GM19240 (cell line): ENCODE measurements around the gene GPI.
"Not testable (repeated sequence)": the region's sequence is repeated elsewhere in the genome, so short reads cannot be mapped to it uniquely, and the experiment has no call there.

Experiments used
- DNase-seq: peaks from one replicate; pipeline ENCODE4 v3.0.0; 2011; ENCODE audit warnings: low spot score; ENCODE audit not compliant: insufficient read length

Gene GPI

GRCh38 chr19:34364830-34365462 is at the start of gene GPI:
Gene GPI, plus strand, starts transcription at chr19:34365196. Its CDS starts 71 bp downstream, at chr19:34365267.
- peak; percentile 30 for DNase-seq

GRCh38 chr19:34316247-34316646 is 48.7 kb upstream of the GPI start:
- DNase-seq = no peak

GRCh38 chr19:34316741-34317301 is 48.2 kb upstream of the GPI start:
- no peak for DNase-seq

- no peak for DNase-seq
Observed at GRCh38 chr19:34317311-34317927, 47.6 kb upstream of the GPI start.

GRCh38 chr19:34319230-34319585 is 45.8 kb upstream of the GPI start:
- DNase-seq = no peak

- DNase-seq = no peak
Observed at GRCh38 chr19:34319785-34320184, 45.2 kb upstream of the GPI start.

GRCh38 chr19:34320277-34320676 is 44.7 kb upstream of the GPI start:
- DNase-seq = no peak

GRCh38 chr19:34321735-34322134 is 43.3 kb upstream of the GPI start:
- DNase-seq = no peak

GRCh38 chr19:34323433-34324204 is 41.4 kb upstream of the GPI start:
- no peak for DNase-seq

- no peak for DNase-seq
Observed at GRCh38 chr19:34324320-34324719, 40.7 kb upstream of the GPI start.

- no peak for DNase-seq
Observed at GRCh38 chr19:34325181-34325580, 39.8 kb upstream of the GPI start.

GRCh38 chr19:34325981-34326787 is 38.8 kb upstream of the GPI start:
- no peak for DNase-seq

GRCh38 chr19:34327851-34328250 is 37.1 kb upstream of the GPI start:
- DNase-seq = no peak

- no peak for DNase-seq
Observed at GRCh38 chr19:34328982-34329381, 36.0 kb upstream of the GPI start.

- no peak for DNase-seq
Observed at GRCh38 chr19:34330116-34330515, 34.9 kb upstream of the GPI start.

- DNase-seq = not testable (repeated sequence)
Observed at GRCh38 chr19:34330596-34330995, 34.4 kb upstream of the GPI start.

- DNase-seq = not testable (repeated sequence)
Observed at GRCh38 chr19:34331596-34331995, 33.4 kb upstream of the GPI start.

GRCh38 chr19:34332027-34332760 is 32.8 kb upstream of the GPI start:
- no peak for DNase-seq

- no peak for DNase-seq
Observed at GRCh38 chr19:34335914-34336313, 29.1 kb upstream of the GPI start.

- no peak for DNase-seq
Observed at GRCh38 chr19:34336781-34337271, 28.2 kb upstream of the GPI start.

GRCh38 chr19:34337739-34338138 is 27.3 kb upstream of the GPI start:
- no peak for DNase-seq
